ENCODE data around the gene PHRF1.

PHRF1 gene

DNA sequence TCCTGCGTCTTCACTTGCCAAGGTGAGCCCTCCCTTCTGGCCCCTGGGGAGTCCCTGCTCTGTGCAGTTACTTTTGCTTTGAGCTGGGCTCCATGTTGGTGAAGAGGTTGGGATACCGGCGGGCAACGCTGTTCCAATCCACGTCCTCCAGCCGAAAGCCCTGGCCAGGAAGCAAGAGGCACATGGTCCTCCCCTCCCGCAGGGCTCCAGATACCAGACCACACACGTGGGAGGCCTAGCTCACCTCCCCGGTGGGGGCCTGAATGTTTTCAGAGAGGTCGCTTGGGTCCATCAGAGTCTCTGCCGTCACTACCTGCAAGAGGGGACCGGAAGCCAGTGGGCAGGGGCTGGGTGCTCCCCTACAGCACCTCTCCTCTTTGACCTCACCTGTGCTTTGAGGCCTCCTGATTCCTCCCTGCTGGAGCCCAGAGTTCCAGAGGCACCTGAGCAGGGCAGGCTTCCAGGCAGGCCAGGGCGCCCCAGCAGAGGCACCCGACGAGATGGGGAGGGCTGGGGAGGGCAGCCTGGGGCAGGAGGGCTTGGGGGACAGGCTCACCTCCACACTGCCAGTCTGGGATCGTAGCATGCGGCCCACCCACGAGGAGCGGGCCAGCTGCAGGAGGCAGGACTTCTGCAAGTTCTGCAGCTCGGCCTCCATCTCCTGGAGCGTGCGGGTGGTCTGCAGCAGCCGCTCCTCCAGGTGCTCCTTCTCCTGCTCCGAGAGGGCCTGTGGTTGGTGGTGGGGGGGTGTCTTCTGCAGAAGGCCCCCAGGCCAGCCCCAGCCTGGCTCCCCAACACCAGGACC is 18.7 kb upstream of the PHRF1 start:
- DNase-seq, result no peak

- no peak for DNase-seq
Measured at GRCh38 chr11:558503-558902, 17.8 kb upstream of the PHRF1 start.

GRCh38 chr11:559020-559620 is 17.1 kb upstream of the PHRF1 start:
- DNase-seq, result no peak

DNA sequence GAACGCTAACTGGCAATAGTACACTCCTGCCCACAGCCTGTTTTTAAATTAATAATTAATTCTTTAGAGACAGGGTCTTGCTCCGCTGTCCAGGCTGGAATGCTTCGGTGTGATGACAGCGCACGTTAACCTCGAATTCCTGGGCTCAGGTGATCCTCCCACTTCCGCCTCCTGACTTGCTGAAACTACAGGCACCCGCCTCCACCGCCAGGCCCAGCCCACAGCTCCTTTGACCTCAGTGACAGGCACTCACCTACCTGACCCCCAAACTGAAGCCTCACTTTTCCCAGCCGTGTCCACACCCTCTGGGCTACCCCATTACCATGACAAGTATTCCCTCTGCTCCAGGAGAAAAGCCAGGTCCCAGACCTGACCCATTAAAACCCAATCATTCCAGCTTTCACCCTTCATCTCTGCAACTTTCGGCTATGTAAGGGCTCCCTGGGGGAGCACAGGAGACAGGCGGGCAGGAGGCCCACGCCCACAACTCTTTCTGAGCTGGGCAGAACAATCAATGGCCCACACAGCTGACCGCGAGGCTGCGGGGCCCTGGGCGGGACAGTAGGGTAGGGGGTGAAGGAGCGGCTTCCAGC is 16.5 kb upstream of the PHRF1 start:
- DNase-seq, result no peak

- peak; percentile 91 for DNase-seq
Measured at GRCh38 chr11:560305-561147, 15.7 kb upstream of the PHRF1 start, which contains the start of the genes LMNTD2 and RASSF7. LMNTD2 (minus strand) TSS chr11:560738; CDS start chr11:560716, 22 bp downstream. RASSF7 (plus strand) TSS chr11:560970; CDS start chr11:561769, 799 bp downstream.

GRCh38 chr11:561148-562003 is 14.9 kb upstream of the PHRF1 start:
- no peak for DNase-seq

DNA sequence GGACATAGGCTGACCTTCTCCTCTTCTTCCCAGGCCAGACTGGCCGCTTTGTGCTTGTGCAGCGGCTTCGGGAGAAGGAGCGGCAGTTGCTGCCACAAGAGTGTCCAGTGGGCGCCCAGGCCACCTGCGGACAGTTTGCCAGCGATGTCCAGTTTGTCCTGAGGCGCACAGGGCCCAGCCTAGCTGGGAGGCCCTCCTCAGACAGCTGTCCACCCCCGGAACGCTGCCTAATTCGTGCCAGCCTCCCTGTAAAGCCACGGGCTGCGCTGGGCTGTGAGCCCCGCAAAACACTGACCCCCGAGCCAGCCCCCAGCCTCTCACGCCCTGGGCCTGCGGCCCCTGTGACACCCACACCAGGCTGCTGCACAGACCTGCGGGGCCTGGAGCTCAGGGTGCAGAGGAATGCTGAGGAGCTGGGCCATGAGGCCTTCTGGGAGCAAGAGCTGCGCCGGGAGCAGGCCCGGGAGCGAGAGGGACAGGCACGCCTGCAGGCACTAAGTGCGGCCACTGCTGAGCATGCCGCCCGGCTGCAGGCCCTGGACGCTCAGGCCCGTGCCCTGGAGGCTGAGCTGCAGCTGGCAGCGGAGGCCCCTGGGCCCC is 14.1 kb upstream of the PHRF1 start:
- no peak for DNase-seq

DNA sequence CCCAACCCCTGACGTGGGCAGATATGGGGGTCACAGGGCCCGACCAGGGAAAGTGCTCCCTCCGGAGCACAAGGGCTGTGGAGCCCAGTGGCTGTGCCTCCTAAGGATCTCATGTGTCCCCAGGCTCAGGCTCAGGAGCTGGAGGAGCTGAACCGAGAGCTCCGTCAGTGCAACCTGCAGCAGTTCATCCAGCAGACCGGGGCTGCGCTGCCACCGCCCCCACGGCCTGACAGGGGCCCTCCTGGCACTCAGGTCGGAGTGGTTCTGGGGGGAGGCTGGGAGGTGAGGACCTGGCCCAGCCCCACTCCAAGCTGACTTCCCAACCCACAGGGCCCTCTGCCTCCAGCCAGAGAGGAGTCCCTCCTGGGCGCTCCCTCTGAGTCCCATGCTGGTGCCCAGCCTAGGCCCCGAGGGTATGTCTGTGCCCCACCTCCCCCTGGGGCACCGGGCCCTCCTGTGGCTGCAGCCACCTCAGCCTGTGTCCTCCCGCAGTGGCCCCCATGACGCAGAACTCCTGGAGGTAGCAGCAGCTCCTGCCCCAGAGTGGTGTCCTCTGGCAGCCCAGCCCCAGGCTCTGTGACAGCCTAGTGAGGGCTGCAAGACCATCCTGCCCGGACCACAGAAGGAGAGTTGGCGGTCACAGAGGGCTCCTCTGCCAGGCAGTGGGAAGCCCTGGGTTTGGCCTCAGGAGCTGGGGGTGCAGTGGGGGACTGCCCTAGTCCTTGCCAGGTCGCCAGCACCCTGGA is 13.0 kb upstream of the PHRF1 start:
- DNase-seq, result no peak

- no peak for DNase-seq
Measured at GRCh38 chr11:563812-564578, 12.3 kb upstream of the PHRF1 start.

DNA sequence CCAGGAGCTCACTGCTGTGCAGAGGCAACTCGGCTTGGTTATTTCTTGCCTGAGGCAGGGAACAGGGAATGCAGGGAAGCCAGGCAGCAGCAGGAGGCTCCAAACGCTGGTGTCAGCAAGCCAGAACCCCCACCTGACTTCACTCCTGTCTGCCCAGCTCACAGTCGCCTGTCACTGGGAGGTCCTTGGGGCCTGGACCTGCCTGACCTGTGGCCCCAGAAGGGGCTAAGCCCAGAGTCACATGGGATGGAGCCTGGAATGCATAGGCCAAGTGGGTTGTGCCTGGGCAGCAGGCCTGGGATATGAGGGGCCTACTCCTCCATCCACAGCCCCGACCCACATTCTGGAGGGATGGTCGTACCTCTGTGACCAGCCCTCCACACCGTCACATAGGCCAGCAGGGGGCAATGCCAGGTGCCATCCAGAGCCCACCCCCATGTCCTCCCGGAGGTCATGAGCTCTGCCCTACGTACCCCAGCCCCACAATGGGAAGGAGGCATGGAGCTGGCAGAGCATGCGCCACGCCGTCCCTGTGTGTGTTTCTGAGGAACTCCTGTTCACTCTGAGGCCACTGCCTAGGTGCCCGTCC is 10.3 kb upstream of the PHRF1 start:
- DNase-seq, result no peak

GRCh38 chr11:567011-567628 is 9.2 kb upstream of the PHRF1 start:
- no peak for DNase-seq

GRCh38 chr11:567629-568292 is 8.5 kb upstream of the PHRF1 start:
- no peak for DNase-seq

GRCh38 chr11:568306-569157 is 7.7 kb upstream of the PHRF1 start:
- DNase-seq, result peak; percentile 94

- DNase-seq, result no peak
Measured at GRCh38 chr11:569158-569885, 6.9 kb upstream of the PHRF1 start.

- no peak for DNase-seq
Measured at GRCh38 chr11:571802-572185, 4.5 kb upstream of the PHRF1 start.

- no peak for DNase-seq
Measured at GRCh38 chr11:573146-573759, 3.0 kb upstream of the PHRF1 start.

Data from CD4-positive, alpha-beta T cell treated with Interleukin-4 for 4 hours (primary cell).